Adipose tissue (tissue), 3 donors: ENCODE results near the gene TNNC1. TPM values are rescaled to one million over a fixed set of nuclear protein-coding genes. Genes with fewer than 3 reads are reported as not detected.

Experiments used
- H3K27ac ChIP-seq: one replicate; pipeline ENCODE4 v1.5.1; 2013; ENCODE audit warnings: low read depth, low read length
- WGBS, 3 donors: extraction: QIAGEN DNeasy Blood & Tissue Kit; methylation state at CpG; one replicate each; pipeline ENCODE4 v1.1.7; 2013; 5-methylcytosine and 5-hydroxymethylcytosine counted together
- polyA plus RNA-seq, 3 donors: library from polyadenylated mRNA; stranded (reverse); fragments of 200-250 nt; gene quantifications; one replicate each; pipeline ENCODE4 v1.2.3, GENCODE V29; 2013
- donor health status: healthy with polysubstance abuse.
- donor health status: Bipolar disorder and iron deficiency.
- donor health status: healthy.

The TNNC1 gene
- polyA plus RNA-seq, 3 donors = 1.1 to 14.8 (median 11.6) TPM

DNA sequence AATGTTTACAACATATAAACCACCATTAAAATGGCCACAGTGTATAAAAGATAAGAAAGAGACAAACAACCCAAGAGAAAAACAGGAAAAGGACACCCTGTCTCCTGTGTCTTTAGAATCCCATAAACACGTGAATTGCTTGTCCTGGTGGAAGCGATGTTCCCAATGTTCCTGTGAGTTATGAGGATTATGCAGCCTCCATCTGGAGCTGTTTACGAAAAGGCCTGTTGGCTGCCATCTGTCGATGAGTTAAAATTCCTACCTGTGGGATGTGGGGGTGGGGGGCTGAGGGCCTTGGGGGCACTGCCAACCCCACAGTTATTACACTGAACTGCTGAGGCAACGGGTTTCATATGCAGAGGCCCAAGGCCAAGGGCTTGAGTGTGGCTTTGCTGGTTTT is 15.2 kb upstream of the TNNC1 start:
- WGBS, 3 donors = 75 to 79% (median 79%) methylated on average over 5 of the region's 5 CpGs
- H3K27ac ChIP-seq = no peak overlapping the region

DNA sequence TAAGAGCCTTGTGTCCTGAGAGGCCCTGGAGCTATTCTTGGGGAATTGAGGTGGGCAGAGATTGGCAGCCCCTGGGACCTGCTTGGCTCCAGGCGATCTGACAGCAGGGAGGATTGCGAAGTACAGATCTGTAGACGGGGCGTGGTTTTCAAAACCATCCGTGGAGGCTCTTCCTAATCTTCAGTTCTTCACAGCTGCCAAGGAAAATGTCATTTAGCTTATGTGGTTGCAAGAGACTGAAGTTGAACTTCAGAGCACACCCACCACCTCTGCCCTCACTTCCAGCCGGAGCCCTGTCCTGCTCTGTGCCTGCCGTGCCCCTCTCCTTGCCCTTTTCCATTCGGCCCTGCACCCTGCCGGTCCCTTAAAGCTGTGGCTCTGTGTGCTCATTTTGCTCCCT is 14.5 kb upstream of the TNNC1 start:
- WGBS, 3 donors = 47 to 77% (median 49%) methylated on average over 9 of the region's 9 CpGs
- H3K27ac ChIP-seq = no peak overlapping the region

DNA sequence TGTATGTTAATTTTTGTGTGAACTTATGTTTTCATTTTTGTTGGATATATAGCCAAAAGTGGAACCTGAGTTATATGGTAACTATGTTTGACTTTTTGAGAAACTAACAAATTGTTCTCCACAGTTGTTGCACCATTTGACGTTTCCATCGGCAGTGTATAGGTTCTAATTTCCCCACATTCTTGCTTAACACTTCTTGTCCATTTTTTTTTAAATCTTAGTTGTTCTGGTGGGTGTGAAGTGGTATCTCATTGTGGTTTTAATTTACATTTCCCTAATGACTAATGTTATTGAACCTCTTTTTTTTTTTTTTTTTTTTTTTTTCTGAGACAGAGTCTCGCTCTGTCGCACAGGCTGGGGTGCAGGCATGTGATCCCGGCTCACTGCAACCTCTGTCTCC is 9.6 kb upstream of the TNNC1 start:
- H3K27ac ChIP-seq = no peak overlapping the region
- WGBS, 3 donors = 74 to 85% (median 84%) methylated on average over 5 of the region's 5 CpGs

DNA sequence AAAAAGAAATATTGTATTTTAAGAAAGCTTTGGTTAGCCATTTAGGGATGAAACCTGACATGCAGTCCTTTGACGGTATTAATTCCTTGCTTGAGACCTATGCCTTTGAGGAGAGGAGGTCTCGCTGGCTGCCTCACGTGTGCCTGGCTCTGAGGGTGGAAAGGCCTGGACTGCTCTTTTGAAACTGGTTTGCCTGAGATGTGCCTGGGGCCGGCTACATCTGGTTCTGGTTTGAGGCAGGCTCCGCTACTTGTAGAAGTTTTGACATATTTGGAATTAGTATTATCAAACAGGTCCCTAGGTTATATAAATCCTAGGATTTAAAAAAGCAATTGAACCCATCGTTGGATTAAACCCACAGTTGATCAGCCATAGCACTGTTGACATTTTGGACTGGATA is 8.0 kb upstream of the TNNC1 start:
- H3K27ac ChIP-seq = no peak overlapping the region
- WGBS, 3 donors = 82 to 89% (median 88%) methylated on average over 6 of the region's 6 CpGs

DNA sequence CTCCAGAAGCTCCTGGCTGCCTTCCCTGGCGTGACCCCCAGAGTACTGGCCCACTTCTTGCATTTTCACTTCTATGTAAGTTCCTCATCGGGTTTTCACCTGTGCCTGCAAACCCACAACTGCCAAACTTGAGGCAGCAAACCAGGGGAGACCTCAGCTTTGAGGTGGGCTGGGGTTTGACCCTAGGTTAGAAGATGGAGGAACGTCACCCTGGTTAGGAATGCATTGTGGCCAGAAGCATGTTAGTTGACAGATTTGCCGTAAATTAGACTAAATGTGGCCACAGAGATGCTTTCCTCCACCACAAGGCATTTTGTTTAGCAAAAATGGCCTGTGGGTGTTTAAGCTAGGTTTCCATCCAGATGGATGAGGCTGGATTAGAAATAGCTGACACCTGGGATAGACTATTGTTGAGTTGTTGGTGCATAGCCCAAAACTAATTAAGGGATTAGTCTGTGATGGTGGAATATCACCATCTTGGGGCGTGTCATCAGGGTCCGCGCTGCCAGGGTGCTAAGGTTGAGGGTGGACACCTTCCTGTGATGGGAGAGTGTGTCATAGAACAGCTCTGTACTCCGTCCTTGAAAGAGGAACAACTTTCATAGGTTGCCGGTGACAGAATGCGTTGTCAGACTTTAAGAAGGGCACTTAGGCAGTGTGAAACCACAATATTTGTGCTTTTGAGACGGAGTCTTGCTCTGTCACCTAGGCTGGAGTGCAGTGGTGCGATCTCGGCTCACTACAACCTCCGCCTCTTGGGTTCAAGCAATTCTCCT is 5.1 kb upstream of the TNNC1 start:
- H3K27ac ChIP-seq = no peak overlapping the region
- 91 to 97% (median 91%) methylated on average over 14 of the region's 14 CpGs for WGBS, 3 donors

DNA sequence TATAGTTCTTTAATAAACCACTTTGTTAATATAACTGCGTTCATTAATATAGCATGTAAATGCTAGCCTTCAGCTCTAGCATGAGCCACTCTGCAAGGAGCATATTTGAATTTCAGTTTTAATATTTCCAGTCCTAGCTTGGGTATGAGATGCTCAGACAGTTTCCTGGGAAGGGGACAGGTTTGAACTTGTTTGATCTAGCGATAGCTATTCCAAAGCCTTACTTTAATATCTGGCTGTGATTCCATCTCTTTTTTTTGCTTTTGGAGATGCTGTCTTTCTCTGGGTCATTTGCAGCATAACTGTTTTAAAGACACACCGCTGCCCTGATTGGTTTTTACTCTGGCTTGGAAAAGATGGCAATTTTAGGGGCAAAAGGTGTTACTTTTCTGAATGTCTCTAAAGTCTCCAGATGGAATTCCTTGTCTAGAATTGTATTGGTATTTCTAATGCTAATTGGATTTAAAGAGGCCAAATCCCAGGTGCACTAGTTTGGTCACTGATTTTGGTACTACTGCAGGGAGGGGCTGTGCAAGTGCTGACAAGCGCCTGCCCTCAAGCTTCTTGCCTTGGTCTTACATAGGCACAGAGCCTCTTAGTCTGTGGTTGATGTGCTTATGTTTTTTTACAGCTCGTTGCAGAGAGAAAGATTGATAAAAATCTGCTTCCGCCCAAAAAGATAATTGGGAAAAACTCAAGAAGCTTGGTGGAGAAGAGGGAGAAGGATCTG is 4.4 kb upstream of the TNNC1 start:
- 80 to 82% (median 81%) methylated on average over 6 of the region's 6 CpGs for WGBS, 3 donors
- H3K27ac ChIP-seq = no peak overlapping the region

DNA sequence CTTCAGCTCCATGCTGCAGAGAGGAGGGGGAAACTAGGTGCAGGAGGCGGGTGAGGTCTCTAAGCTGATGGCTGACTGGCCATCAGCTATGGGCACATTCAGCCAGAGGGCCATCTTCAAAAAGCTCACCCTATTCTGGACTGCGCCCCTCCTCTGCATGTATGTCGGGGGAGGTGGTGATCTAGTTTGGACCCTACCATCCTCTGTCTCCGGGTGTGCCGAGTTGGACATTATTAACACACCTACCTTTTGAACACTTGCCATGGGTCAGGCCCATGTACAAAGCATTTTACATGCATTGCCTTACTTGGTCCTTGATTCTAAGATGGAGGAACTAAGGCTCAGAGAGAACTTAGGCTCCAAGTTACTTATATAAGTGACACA is 3.0 kb upstream of the TNNC1 start:
- no peak overlapping the region for H3K27ac ChIP-seq
- 68 to 84% (median 81%) methylated on average over 5 of the region's 5 CpGs for WGBS, 3 donors

DNA sequence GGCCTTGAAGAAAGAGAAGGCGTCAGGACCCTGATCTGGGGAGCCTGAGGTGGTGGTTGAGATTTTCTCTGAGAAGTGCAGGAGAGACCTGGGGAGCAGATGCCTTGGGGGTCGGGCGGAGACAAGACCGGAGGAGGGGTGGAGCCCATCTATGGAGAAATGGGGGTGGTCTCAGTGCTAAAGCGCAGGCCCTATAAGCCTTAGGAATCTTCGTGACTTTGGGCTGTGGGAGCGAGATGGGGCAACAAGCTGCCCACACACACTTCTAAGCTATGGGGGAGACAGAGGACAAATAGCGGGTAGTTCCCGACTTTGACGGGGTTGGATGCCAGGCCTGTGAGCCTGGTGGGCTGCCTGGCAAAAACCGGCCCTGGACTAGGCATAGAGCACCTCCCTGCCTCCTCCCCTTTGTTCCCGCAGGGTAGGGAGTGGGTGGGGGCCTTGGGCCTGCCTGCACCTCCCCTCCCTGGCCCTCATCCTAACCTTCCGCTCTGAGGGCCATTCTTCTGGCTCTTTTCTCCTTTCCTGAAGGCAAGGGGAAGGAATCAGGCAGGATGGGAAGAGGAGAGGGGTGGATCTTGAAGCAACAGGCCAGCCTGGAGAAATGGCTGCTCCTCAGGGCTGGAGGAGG is 2.4 kb upstream of the TNNC1 start:
- whole genome bisulfite sequencing, 3 donors = 10 to 25% (median 15%) methylated on average over 12 to 13 of the region's 13 CpGs

DNA sequence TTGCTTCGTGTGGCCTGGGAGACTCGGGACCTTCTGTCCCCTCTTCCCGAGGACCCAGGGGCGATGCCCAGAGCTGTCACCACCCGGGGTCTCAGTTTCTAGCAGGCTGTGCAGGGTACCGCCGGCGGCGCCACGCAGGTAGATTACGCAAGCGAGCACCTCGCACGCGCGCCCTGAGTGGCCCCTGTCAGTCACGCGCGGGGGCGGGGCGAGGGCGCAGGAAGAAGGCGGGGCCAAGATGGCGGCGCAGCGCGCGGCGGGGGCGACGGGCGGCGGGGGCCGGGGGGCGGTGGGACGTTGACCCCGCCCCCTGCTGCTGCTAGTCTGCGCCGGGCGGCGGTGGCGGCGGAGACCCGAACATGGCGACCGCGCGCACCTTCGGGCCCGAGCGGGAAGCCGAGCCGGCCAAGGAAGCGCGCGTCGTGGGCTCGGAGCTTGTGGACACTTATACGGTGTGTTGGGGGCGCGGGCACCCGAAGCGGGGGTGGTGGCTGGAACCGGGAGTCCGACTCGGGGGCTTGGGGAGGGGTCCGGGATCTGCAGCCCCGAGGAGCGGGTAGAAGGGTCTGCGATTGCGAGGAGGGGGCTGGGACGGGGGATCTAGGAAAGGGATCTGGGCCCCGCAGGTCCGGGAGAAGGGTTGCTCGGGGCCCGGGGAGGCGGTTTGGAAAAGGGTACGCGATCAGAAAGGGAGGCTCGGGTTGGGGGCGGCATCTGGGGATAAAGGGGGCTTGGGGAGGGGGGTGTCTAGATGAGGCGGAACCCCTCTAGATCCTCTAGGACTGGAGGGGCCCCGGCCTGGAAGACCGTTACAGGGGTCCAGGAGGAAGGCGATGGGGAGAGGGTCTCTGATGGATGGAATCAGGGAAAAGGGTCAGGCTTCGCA is 1.7 kb upstream of the TNNC1 start, which contains the start of gene NISCH:
NISCH (plus strand) TSS at position 322 of the 886 bp plus-strand sequence; CDS start at position 360, 38 bp downstream.
- no peak within 1 kb of the TSS for H3K27ac ChIP-seq
- WGBS, 3 donors = 1% methylated on average over 76 to 86 of the region's 86 CpGs

More for the DNA sequence above, 2.4 kb upstream of the TNNC1 start:
- H3K27ac ChIP-seq = no peak overlapping the region

DNA sequence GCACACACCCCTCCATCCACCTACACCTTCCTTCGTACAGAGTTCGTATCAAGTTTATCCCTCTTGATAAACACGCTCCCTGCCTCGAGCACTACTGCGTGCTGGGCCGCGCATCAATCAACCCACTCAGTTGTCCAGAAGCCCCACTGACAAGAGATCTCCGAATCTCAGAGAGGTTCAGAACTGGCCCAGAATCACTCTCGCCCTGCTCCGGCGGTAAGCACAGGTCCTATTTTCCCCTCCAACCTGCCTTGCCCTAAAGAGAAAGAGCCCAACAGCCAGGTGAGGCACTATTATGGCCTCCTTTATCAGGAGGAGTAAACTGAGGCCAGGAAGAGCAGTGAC is 1.1 kb upstream of the TNNC1 start:
- no peak overlapping the region for H3K27ac ChIP-seq
- 33 to 43% (median 38%) methylated on average over 11 of the region's 11 CpGs for WGBS, 3 donors

DNA sequence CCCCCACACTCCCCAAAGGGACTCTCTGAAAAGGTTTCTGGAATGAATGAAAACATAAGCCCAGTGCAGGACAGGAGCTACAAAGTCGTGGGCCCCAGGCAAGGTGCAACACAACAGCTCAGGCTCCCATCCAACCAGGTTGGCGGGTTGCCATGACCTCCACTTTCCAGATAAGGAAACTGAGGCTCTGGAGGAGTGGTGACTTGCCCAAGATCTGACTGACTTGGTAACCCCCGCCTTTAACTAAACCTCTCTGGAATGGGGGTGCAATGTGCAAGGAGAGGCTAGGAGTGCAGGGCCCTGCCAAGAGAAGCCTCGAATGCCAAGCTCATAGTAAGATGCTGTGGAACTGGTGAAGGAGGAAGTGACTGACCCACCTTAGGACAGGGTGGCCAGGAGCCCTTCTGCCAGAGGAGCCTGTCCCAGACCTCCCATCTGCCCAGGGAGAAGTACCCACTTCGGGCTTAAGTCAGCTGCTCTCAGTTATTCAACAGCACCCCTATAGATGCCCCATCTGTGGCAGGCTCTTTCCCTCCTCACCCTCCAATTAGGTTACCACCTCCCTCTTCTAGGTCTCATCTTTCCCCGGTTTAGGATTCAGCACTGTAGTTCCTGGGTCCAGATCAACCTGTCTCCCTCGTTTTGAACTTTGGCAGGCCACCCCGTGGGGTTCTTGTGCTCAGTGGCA is 553 bp upstream of the TNNC1 start:
- WGBS, 3 donors = 51 to 60% (median 58%) methylated on average over 8 of the region's 8 CpGs
- H3K27ac ChIP-seq = no peak overlapping the region

DNA sequence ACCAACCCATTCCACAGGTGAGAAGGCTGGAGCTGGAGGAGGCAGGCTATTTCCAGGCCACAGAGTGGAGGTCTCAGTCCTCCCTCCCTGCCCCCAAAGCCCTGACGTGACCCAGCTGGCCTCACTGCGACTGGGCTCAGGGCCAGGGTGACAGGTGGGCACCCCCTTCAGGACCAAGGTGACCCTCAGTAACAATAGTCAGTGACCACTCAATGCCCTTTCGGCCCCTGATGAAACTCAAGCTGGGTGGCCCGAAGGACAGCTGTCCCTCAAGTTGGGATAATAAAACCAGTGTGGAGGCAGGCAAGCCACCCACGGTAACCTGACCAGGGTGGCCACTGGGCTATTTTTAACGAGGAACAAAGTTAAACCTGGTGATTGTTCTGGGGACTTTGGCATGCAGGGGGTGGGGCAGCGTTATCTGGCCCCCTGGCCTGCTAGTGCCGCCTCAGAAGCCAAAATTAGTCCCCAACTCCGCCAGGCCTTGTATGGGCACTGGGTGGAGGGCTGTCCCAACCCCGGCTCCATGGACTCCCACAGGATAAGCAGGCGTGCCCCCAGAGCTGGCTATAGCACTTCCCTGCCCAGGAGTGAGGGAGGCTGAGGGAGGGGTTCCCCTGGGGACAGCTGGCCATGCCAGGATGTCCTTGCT is 1.1 kb downstream of the TNNC1 start:
- WGBS, 3 donors = 73 to 85% (median 84%) methylated on average over 11 of the region's 11 CpGs
- H3K27ac ChIP-seq = no peak overlapping the region

DNA sequence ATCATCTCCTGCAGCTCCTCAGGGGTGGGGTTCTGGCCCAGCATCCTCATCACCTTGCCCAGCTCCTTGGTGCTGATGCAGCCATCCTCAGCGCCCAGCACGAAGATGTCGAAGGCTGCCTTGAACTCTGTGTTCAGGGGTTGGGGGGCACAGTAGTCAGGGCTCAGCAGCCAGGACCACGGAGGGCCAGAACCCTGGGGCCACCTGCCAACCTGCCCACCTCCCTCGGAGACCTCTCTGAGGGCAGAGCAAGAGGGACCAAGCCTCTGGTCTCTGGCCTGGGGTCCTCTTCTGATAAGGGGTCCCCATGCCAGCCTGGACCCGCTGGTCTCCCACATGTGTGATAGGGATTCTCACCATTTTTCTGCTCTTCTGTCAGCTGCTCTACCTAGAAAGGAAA is 1.7 kb downstream of the TNNC1 start:
- 90 to 93% (median 92%) methylated on average over 6 of the region's 6 CpGs for WGBS, 3 donors
- no peak overlapping the region for H3K27ac ChIP-seq

DNA sequence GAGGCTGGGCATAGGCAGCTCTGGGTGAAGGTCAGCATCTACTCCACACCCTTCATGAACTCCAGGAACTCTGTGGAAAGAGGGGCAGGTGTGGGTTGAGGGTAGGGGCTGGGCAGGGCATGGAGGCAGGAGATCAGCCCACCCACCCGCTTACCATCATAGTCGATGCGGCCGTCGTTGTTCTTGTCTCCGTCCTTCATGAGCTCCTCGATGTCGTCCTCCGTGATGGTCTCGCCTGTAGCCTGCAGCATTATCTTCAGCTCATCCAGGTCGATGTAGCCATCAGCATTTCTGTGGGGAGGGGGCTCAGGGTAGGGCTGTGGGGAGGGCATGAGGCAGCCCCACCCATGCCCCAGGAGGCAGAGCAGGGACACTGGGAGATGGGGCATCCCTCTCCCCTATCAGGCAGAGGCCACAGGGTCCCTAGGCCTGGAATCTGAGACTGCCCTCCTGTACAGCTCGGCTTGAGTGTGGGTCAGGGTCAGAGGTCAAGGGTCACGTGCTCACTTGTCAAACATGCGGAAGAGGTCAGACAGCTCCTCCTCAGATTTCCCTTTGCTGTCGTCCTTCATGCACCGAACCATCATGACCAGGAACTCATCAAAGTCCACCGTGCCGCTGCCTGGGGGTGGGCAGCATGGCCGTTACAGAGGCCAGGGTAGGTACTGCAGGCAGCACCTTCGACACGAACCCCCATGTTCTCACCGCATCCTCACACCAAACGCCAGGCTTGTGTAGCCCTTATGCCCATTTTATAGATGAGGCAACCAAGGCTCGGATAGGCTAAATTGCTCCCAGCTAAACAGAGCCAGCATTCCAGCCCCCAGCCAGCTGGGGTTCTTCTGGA is 2.4 kb downstream of the TNNC1 start:
- H3K27ac ChIP-seq = no peak overlapping the region
- WGBS, 3 donors = 78 to 89% (median 85%) methylated on average over 24 of the region's 24 CpGs

DNA sequence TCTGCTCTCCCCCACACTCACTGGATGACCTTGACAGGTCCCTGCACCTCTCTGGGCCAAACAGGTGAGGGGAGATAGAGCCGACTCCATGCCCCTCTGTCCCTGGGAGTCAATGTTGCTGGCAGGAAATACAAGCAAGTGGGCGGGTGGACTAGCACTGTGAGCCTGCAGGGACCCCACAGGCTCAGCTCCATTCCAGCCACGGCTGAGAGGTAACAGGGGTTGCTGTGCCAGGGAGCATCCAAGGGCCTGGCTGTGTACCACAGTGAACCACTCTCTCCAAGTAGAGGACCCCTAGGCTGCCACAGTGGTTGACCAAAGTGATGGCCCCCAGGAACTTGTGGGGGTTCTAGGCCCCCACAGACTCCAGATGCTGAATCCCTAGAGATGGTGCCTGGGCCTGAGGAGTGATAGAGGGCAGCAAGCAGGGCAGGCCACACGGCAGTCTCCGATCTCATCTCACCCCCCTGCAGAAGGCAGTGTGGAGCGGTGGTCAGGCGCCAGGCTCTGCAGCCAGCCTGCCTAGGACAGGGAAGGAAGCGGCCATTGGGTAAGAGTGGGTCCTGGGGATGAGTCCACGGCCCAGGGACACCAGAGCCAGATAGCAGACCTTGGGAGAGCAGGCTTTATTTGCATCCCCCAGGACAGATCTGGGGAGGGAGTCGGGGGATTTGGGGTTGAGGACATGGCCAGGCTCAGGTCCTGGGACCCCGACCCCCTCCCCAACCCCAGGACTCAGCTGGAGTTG is 3.2 kb downstream of the TNNC1 start:
- WGBS, 3 donors = 77 to 87% (median 80%) methylated on average over 11 of the region's 11 CpGs
- H3K27ac ChIP-seq = no peak overlapping the region
